HCT116 (cell line): Measurements from ENCODE around the gene PEX1. TPM values are rescaled to one million over a fixed set of nuclear protein-coding genes. Genes with fewer than 3 reads are reported as not detected.

Experiments used
- ATAC-seq: fragments of 200-7000 bp; cut with Tn5 transposase; 2 replicates; pipeline ENCODE4 v1.9.1; 2020; ENCODE audit warnings: mild to moderate bottlenecking, moderate library complexity
- BruUV-seq: library from RNA; stranded (reverse); fragments of 400-500 nt; replicated peaks from 2 replicates; lab custom pipeline; 2021; lab: Mats Ljungman, UMichigan
- CTCF ChIA-PET: fragments of 300-600 bp; sonication (Branson Sonifier 250); formaldehyde crosslinking; loops from one replicate; lab custom pipeline; 2021; ENCODE audit warnings: antibody characterized with exemption; lab: Charles Lee
- POLR2A ChIA-PET: fragments of 300-600, 350-600 bp; sonication (Branson Sonifier 250); formaldehyde crosslinking; loops from one replicate; lab custom pipeline; 2021; ENCODE audit warnings: antibody characterized with exemption; lab: Charles Lee
- RAD21 ChIA-PET, 2 experiments: fragments of 300-600 bp; sonication (Branson Sonifier 250); formaldehyde crosslinking; loops; one replicate each; lab custom pipeline; 2023; ENCODE audit warnings: low total read pairs in 2 of 2; ENCODE audit not compliant: uncharacterized antibody in 2 of 2, unreplicated experiment in 2 of 2, low non-redundant PET in 1 of 2; lab: Charles Lee
- DNase-seq: peaks from one replicate; pipeline ENCODE4 v3.0.0-alpha.2; 2010; ENCODE audit warnings: low read depth, low spot score
- H2AFZ ChIP-seq: fragments of 200-600 bp; shearing (Covaris generic), sonication (generic); 2 replicates; pipeline ENCODE4 v1.6.1; 2017; ENCODE audit warnings: low read depth, mixed run types, mixed read lengths, antibody characterized with exemption, low read length; ENCODE audit not compliant: poor library complexity, severe bottlenecking
- H3K27ac ChIP-seq: 2 replicates; pipeline ENCODE4 v1.5.1; 2012; ENCODE audit warnings: low read depth, low read length
- H3K27me3 ChIP-seq: fragments of 200-600 bp; sonication (generic); 2 replicates; pipeline ENCODE4 v1.6.1; 2016; ENCODE audit warnings: mixed run types, low read length, mixed read lengths; ENCODE audit not compliant: insufficient read depth
- H3K36me3 ChIP-seq, 2 experiments: fragments of 200-500 bp in 1 of 2; fragments of 200-600 bp in 1 of 2; sonication (Bioruptor generic) in 1 of 2; sonication (generic) in 1 of 2; 2 replicates each; pipeline versions ENCODE4 v1.5.1 to v1.6.1; 2014 to 2016; ENCODE audit warnings: low read length in 2 of 2, inconsistent platforms in 1 of 2, mixed read lengths in 1 of 2, mixed run types in 1 of 2; ENCODE audit not compliant: insufficient read depth in 2 of 2, control insufficient read depth in 1 of 2
- H3K4me1 ChIP-seq, 2 experiments: fragments of 200-600 bp in 1 of 2; sonication (generic) in 1 of 2; 2 replicates each; pipeline versions ENCODE4 v1.5.1 to v1.6.1; 2012 to 2017; ENCODE audit warnings: low read length in 2 of 2, inconsistent platforms in 1 of 2, mild to moderate bottlenecking in 1 of 2, mixed read lengths in 1 of 2, mixed run types in 1 of 2, moderate library complexity in 1 of 2; ENCODE audit not compliant: insufficient read depth in 2 of 2, control insufficient read depth in 1 of 2
- H3K4me2 ChIP-seq: fragments of 200-600 bp; sonication (generic); 2 replicates; pipeline ENCODE4 v1.6.1; 2017; ENCODE audit warnings: mixed run types, low read length, mixed read lengths
- H3K4me3 ChIP-seq, 2 experiments: fragments of 200-600 bp in 1 of 2; sonication (generic) in 1 of 2; replicated peaks in 1 of 2; 2 replicates each; pipeline ENCODE4 v1.5.1; 2011 to 2016; ENCODE audit warnings: low read length in 2 of 2, control low read depth in 1 of 2, low read depth in 1 of 2, mild to moderate bottlenecking in 1 of 2, mixed read lengths in 1 of 2, mixed run types in 1 of 2
- H3K79me2 ChIP-seq: fragments of 200-600 bp; sonication (generic); 2 replicates; pipeline ENCODE4 v1.6.1; 2017; ENCODE audit warnings: mild to moderate bottlenecking, mixed run types, low read length, moderate library complexity, mixed read lengths; ENCODE audit not compliant: insufficient read depth
- H3K9ac ChIP-seq: fragments of 200-600 bp; sonication (generic); 2 replicates; pipeline ENCODE4 v1.6.1; 2016; ENCODE audit warnings: low read length, mixed read lengths
- H3K9me2 ChIP-seq: fragments of 200-600 bp; sonication (generic), shearing (Covaris generic); 2 replicates; pipeline ENCODE4 v1.6.1; 2017; ENCODE audit warnings: mixed run types, mild to moderate bottlenecking, moderate library complexity; ENCODE audit not compliant: insufficient read depth
- H3K9me3 ChIP-seq, 2 experiments: fragments of 200-500 bp in 1 of 2; fragments of 200-600 bp in 1 of 2; sonication (Bioruptor generic) in 1 of 2; sonication (generic) in 1 of 2; 2 replicates each; pipeline ENCODE4 v1.6.1; 2014 to 2017; ENCODE audit warnings: low read length in 2 of 2, mixed read lengths in 2 of 2, inconsistent platforms in 1 of 2, low read depth in 1 of 2, mild to moderate bottlenecking in 1 of 2, mixed run types in 1 of 2, moderate library complexity in 1 of 2; ENCODE audit not compliant: control insufficient read depth in 1 of 2, insufficient read depth in 1 of 2
- H4K20me1 ChIP-seq: fragments of 200-600 bp; sonication (generic), shearing (Covaris generic); 2 replicates; pipeline ENCODE4 v1.6.1; 2017; ENCODE audit warnings: mixed run types, mild to moderate bottlenecking, moderate library complexity; ENCODE audit not compliant: insufficient read depth
- CBX3 ChIP-seq: IDR thresholded peaks from 2 replicates; pipeline ENCODE4 v1.6.1; 2012; ENCODE audit warnings: low read depth
- CEBPB ChIP-seq: IDR thresholded peaks from 2 replicates; pipeline ENCODE4 v1.6.1; 2012; ENCODE audit warnings: low read depth
- ELF1 ChIP-seq: IDR thresholded peaks from 2 replicates; pipeline ENCODE4 v1.6.1; 2012; ENCODE audit warnings: low read depth, borderline replicate concordance
- EZH2 ChIP-seq: fragments of 200-600 bp; sonication (generic); IDR thresholded peaks from 2 replicates; pipeline ENCODE4 v1.6.1; 2017; ENCODE audit warnings: antibody characterized with exemption, mixed run types
- EZH2phosphoT487 ChIP-seq: fragments of 200-600 bp; IDR thresholded peaks from 2 replicates; pipeline ENCODE4 v1.6.1; 2018; ENCODE audit warnings: antibody characterized with exemption, borderline replicate concordance
- FOSL1 ChIP-seq: IDR thresholded peaks from 2 replicates; pipeline ENCODE4 v1.6.1; 2012; ENCODE audit warnings: low read depth
- JUND ChIP-seq: IDR thresholded peaks from 2 replicates; pipeline ENCODE4 v1.6.1; 2012
- POLR2AphosphoS5 ChIP-seq: IDR thresholded peaks from 2 replicates; pipeline ENCODE4 v1.6.1; 2011; ENCODE audit warnings: mild to moderate bottlenecking, low read depth, low read length, moderate library complexity
- RAD21 ChIP-seq: IDR thresholded peaks from 2 replicates; pipeline ENCODE4 v1.6.1; 2012; ENCODE audit warnings: low read depth, mild to moderate bottlenecking
- SIN3A ChIP-seq: IDR thresholded peaks from 2 replicates; pipeline ENCODE4 v1.6.1; 2012; ENCODE audit warnings: low read depth
- SP1 ChIP-seq: IDR thresholded peaks from 2 replicates; pipeline ENCODE4 v1.6.1; 2012; ENCODE audit warnings: low read depth
- SRF ChIP-seq: IDR thresholded peaks from 2 replicates; pipeline ENCODE4 v1.6.1; 2012; ENCODE audit warnings: low read depth
- TCF7L2 ChIP-seq: IDR thresholded peaks from 2 replicates; pipeline ENCODE4 v1.7.0; 2011; ENCODE audit warnings: borderline replicate concordance, inconsistent platforms; ENCODE audit not compliant: insufficient read depth, insufficient read length; ENCODE audit errors: extremely low read depth
- YY1 ChIP-seq: IDR thresholded peaks from 2 replicates; pipeline ENCODE4 v1.6.1; 2011; ENCODE audit warnings: low read length, low read depth, moderate library complexity, mild to moderate bottlenecking; ENCODE audit not compliant: insufficient replicate concordance; ENCODE audit errors: extremely low read depth
- ZNF274 ChIP-seq: fragments of 200-500 bp; sonication (Bioruptor generic); IDR thresholded peaks from 2 replicates; pipeline ENCODE4 v1.6.1; 2014; ENCODE audit warnings: mild to moderate bottlenecking, low read depth, low read length, inconsistent platforms
- intact Hi-C: fragments of 100-400 bp; cut with micrococcal nuclease; formaldehyde crosslinking; loops from 2 replicates; pipeline ENCODE4 v1.10.0; 2022
- total RNA-seq: library from RNA; stranded (reverse); gene quantifications from one replicate; pipeline ENCODE4 v1.2.1, GENCODE V29; 2021; ENCODE audit not compliant: unreplicated experiment
- TF ChIP-seq, protein P1 (sequence below): IDR thresholded peaks from 2 replicates; pipeline ENCODE4 v1.6.1; 2011; ENCODE audit warnings: mild to moderate bottlenecking, low read length, moderate library complexity; ENCODE audit not compliant: insufficient replicate concordance; ENCODE audit errors: extremely low read depth
- TF ChIP-seq, protein P2 (sequence below): IDR thresholded peaks from 2 replicates; pipeline ENCODE4 v1.6.1; 2012
- TF ChIP-seq, protein P3 (sequence below), 3 experiments: fragments of 200-600 bp in 1 of 3; sonication (generic) in 1 of 3; IDR thresholded peaks in 2 of 3; conservative IDR thresholded peaks in 1 of 3; 2 replicates each; pipeline ENCODE4 v1.5.1; 2012 to 2017; ENCODE audit warnings: low read depth in 2 of 3, low read length in 2 of 3, antibody characterized with exemption in 1 of 3, borderline replicate concordance in 1 of 3, control low read depth in 1 of 3, mild to moderate bottlenecking in 1 of 3, mixed read lengths in 1 of 3, mixed run types in 1 of 3, moderate library complexity in 1 of 3; ENCODE audit not compliant: insufficient read depth in 1 of 3
- TF ChIP-seq, protein P4 (sequence below): IDR thresholded peaks from 2 replicates; pipeline ENCODE4 v1.6.1; 2012
- TF ChIP-seq, protein P5 (sequence below): IDR thresholded peaks from 2 replicates; pipeline ENCODE4 v1.6.1; 2012; ENCODE audit warnings: low read depth

PEX1 gene
- total RNA-seq, 1 experiment from 2014 or later: 13.1 TPM

DNA sequence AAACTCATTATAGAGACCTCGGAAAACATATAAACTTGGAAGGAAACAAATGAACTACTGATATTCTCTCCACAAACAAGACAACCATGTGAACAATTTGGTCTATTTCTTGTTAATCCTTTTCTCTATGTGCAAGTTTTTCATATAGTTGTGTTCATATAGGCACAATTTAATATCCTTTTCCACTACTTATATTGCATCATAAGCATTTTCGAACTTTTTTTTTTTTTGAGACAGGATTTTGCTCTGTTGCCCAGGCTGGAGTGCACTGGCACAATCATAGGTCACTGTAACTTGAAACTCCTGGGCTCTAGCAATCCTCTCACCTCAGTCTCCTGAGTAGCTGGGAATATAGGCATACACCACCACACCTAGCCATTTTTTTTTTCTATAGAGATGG, 5.2 kb downstream of the PEX1 start:
- no peak for ATAC-seq

More for the DNA sequence above, 5.2 kb downstream of the PEX1 start:
- H3K9ac ChIP-seq: no peak overlapping the region
- peaks cover 24% of the 10 kb centered on the region for H3K79me2 ChIP-seq
- no peaks in the 10 kb centered on the region for H4K20me1 ChIP-seq
- ChIA-PET CTCF (no interaction called here), RAD21 (interaction anchor here in 1 of 2 experiments (0.7 kb wide), 1 partner anchor 283 kb away, joined by 3 read pairs; no protein-coding TSS in a partner anchor), POLR2A (no interaction called here)
- BruUV-seq: no TSS peak
- H3K4me3 ChIP-seq: no peak overlapping the region
- H3K9me3 ChIP-seq: no peaks in the 10 kb centered on the region
- peaks cover 0 to 5% of the 10 kb centered on the region in 2 experiments; a peak in 2 of 4 replicates for H3K4me1 ChIP-seq
- no peak for DNase-seq
- intact Hi-C loops: no loop called here
- no peaks in the 10 kb centered on the region for H3K27me3 ChIP-seq
- no peak overlapping the region for H3K4me2 ChIP-seq
- H3K36me3 ChIP-seq: peaks cover 0 to under 1% of the 10 kb centered on the region in 2 experiments; a peak in 1 of 4 replicates
- no peak overlapping the region for H3K27ac ChIP-seq
- no peak overlapping the region for H2AFZ ChIP-seq
- no peaks in the 10 kb centered on the region for H3K9me2 ChIP-seq
- TF ChIP-seq, protein P1, sequence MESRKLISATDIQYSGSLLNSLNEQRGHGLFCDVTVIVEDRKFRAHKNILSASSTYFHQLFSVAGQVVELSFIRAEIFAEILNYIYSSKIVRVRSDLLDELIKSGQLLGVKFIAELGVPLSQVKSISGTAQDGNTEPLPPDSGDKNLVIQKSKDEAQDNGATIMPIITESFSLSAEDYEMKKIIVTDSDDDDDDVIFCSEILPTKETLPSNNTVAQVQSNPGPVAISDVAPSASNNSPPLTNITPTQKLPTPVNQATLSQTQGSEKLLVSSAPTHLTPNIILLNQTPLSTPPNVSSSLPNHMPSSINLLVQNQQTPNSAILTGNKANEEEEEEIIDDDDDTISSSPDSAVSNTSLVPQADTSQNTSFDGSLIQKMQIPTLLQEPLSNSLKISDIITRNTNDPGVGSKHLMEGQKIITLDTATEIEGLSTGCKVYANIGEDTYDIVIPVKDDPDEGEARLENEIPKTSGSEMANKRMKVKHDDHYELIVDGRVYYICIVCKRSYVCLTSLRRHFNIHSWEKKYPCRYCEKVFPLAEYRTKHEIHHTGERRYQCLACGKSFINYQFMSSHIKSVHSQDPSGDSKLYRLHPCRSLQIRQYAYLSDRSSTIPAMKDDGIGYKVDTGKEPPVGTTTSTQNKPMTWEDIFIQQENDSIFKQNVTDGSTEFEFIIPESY: no peak
- no peak for TF ChIP-seq EZH2
- TF ChIP-seq POLR2AphosphoS5: no peak
- TF ChIP-seq, protein P2, sequence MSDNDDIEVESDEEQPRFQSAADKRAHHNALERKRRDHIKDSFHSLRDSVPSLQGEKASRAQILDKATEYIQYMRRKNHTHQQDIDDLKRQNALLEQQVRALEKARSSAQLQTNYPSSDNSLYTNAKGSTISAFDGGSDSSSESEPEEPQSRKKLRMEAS: no peak
- no peak for TF ChIP-seq SIN3A
- TF ChIP-seq SRF: no peak
- TF ChIP-seq, protein P3, sequence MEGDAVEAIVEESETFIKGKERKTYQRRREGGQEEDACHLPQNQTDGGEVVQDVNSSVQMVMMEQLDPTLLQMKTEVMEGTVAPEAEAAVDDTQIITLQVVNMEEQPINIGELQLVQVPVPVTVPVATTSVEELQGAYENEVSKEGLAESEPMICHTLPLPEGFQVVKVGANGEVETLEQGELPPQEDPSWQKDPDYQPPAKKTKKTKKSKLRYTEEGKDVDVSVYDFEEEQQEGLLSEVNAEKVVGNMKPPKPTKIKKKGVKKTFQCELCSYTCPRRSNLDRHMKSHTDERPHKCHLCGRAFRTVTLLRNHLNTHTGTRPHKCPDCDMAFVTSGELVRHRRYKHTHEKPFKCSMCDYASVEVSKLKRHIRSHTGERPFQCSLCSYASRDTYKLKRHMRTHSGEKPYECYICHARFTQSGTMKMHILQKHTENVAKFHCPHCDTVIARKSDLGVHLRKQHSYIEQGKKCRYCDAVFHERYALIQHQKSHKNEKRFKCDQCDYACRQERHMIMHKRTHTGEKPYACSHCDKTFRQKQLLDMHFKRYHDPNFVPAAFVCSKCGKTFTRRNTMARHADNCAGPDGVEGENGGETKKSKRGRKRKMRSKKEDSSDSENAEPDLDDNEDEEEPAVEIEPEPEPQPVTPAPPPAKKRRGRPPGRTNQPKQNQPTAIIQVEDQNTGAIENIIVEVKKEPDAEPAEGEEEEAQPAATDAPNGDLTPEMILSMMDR (IDR thresholded peaks at IDR 0.05 in 2 of 3, conservative IDR thresholded peaks at IDR 0.05 in 1 of 3; ENCODE audit: borderline replicate concordance in 1 of 3, insufficient read depth in 1 of 3, low read depth in 2 of 3, low read length in 2 of 3): no peak
- TF ChIP-seq CBX3: no peak
- no peak for TF ChIP-seq FOSL1
- TF ChIP-seq, protein P4, sequence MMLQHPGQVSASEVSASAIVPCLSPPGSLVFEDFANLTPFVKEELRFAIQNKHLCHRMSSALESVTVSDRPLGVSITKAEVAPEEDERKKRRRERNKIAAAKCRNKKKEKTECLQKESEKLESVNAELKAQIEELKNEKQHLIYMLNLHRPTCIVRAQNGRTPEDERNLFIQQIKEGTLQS: no peak
- TF ChIP-seq RAD21: no peak
- TF ChIP-seq, protein P5, sequence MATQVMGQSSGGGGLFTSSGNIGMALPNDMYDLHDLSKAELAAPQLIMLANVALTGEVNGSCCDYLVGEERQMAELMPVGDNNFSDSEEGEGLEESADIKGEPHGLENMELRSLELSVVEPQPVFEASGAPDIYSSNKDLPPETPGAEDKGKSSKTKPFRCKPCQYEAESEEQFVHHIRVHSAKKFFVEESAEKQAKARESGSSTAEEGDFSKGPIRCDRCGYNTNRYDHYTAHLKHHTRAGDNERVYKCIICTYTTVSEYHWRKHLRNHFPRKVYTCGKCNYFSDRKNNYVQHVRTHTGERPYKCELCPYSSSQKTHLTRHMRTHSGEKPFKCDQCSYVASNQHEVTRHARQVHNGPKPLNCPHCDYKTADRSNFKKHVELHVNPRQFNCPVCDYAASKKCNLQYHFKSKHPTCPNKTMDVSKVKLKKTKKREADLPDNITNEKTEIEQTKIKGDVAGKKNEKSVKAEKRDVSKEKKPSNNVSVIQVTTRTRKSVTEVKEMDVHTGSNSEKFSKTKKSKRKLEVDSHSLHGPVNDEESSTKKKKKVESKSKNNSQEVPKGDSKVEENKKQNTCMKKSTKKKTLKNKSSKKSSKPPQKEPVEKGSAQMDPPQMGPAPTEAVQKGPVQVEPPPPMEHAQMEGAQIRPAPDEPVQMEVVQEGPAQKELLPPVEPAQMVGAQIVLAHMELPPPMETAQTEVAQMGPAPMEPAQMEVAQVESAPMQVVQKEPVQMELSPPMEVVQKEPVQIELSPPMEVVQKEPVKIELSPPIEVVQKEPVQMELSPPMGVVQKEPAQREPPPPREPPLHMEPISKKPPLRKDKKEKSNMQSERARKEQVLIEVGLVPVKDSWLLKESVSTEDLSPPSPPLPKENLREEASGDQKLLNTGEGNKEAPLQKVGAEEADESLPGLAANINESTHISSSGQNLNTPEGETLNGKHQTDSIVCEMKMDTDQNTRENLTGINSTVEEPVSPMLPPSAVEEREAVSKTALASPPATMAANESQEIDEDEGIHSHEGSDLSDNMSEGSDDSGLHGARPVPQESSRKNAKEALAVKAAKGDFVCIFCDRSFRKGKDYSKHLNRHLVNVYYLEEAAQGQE: no peak
- no peak for TF ChIP-seq EZH2phosphoT487
- TF ChIP-seq CEBPB: no peak
- no peak for TF ChIP-seq ELF1
- TF ChIP-seq SP1: no peak
- no peak for TF ChIP-seq TCF7L2
- TF ChIP-seq YY1: no peak
- no peak for TF ChIP-seq ZNF274
- no peak for TF ChIP-seq JUND
- TF ChIP-seq, all 23 proteins: peak for 0
